HG03521 (cell line): ENCODE measurements around the gene CYLD.

Experiments used
- ATAC-seq: cut with Tn5 transposase; IDR thresholded peaks from one replicate; pipeline ENCODE4 v1.9.1; 2021; ENCODE audit warnings: mild to moderate bottlenecking, moderate library complexity; ENCODE audit not compliant: unreplicated experiment

CYLD gene

DNA sequence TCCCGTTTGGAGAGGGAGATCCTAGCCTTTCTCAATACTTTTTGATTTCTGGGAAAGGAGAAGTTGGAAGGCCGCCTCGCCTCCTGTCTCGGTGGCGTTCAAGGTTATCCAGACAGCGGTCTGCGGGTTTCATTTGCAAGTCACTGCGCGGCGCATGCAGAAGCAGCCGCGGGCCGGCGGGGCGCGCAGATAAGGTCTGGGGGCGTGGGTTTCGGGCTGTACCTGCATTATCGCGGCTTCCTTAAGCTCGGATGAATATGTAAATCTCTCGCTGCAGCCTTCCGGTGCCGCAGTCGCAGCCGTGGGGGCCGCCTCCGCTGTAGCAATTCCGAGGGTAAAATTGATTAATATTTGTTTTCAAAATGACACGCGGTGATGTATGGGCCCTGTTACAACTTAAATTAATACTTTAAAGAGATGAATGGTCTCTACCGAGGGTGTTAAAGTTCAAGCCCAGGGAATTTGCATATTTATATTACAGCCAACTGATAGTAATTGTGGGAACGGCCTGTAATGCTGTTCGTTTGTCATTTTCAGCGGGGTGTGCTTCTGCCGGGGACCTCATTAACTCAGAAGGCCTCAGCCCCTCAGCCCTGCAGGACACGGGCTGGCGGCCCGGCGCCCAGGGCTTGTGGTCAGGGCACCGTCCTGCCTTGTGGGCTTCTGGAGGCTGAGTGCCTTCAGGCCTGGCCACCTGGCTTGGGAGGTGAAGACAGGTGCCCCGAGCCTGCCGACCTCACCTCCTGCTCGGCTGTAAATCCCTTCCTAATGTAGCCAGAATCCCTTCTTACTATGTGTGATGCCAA is 99.4 kb downstream of the CYLD start:
- ATAC-seq, result no peak

- ATAC-seq, result no peak
These were observed 100.2 kb downstream of the CYLD start for GRCh38 chr16:50842013-50842505.

DNA sequence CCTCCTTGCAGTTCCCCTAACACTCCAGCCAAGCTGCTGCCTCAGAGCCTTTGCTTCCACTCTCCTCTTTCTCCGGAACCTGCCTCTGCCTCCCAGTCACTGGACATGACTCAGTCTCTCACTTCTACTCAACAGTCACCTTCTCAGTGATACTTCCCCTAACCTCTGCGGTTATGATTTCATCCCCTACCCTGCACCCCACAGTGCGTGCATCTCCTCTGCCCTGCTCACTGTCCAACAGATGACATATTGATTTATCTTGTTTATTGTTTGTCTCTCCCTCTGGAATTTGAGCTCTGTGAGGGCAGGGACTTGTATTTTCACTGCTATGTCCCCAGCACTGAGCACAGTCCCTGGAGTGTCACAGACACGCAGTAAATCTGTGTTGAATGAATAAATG is 100.7 kb downstream of the CYLD start:
- no peak for ATAC-seq

GRCh38 chr16:50844840-50845239 is 103.0 kb downstream of the CYLD start:
- ATAC-seq, result no peak

- ATAC-seq, result no peak
These were observed 103.4 kb downstream of the CYLD start for GRCh38 chr16:50845296-50845695.

DNA sequence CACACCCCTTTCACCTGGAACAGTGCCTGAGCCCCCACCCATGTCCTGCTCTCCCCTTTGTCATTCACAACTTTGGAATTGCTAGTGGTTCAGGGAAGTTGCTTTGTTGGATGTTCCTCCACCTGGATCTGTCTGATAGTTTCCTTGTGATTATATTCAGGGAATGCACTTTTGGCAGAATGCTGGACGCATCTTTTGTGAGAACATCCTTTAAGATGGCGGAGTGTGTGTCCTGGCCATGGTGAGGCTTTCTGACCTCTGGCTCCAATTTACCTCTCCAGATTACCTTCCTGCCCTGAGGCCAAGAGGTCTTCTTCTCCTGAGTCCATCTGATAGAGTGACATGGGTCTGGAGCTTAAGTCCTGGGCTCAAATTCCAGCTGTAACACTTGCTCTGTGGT is 104.6 kb downstream of the CYLD start:
- ATAC-seq, result no peak

- no peak for ATAC-seq
These were observed 105.3 kb downstream of the CYLD start for GRCh38 chr16:50847166-50847565.

DNA sequence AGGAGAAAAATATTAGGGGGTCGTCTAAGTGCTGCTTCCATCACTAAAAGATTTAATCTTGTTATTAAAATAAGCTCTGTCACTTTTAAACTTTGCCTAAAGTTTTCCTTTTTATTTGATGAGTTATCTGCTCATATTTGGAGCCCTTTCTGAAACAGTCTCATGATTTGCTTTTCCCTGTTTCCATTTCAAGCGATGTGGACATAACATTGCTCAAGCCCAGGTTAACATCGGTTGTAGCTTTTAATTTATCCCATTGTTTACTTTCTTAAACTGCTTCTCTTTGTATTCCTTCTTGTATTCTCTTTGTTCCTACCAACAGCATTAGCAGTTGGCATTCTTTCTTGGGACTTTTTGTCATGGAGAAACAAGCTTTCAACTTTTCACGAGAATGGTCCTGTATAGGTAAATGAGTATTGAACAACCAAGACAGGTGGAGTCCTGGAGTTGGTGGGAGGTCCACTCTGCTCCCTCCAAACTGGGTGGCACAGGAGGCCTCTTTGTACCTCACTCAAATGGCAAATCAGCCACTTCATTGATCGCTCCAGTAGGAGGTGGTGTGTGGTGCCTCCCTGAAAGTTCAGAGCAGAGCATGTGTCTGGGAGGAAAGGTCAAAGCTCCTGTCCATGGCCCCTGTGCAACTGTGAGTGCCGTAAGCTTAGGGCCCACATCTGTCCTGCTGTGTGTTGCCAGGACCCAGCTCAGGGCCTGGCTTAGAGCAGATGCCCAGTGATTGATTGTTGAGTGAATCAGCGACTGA is 107.0 kb downstream of the CYLD start:
- ATAC-seq, result no peak
